Anterior cingulate cortex (tissue), 58 donors: ENCODE data around the gene FDX2.
A peak's percentile ranks its signal among the peaks of the same experiment; 100 is the strongest.

Experiments used
- DNase-seq, 58 donors: peaks; one replicate each; lab custom pipeline; 2025; lab: John Stamatoyannopoulos, UW

Gene FDX2

GRCh38 chr19:10260141-10260584 lies 55.7 kb downstream of the FDX2 start:
- DNase-seq: peak in 5 of 58 donors; percentile 5 to 49 (median 16)
